ENCODE results near the gene LARP6. TPM values are rescaled to one million over a fixed set of nuclear protein-coding genes. Genes with fewer than 3 reads are reported as not detected.
A peak's percentile ranks its signal among the peaks of the same experiment; 100 is the strongest.

The LARP6 gene
- 100 to 1,000 TPM; 105 to 121 (median 115) TPM for total RNA-seq (2021; fragmentation: NEBNext Ultra II Directional; extraction: Animal tissue kit (Norgen Biotek cat#: 25700))
- long read RNA-seq, full-length matches to known transcripts = 48 of 60 reads
- long read RNA-seq, partial matches to known transcripts = 2 of 60 reads
- long read RNA-seq, other reads (novel, unspliced or antisense) = 10 of 60 reads

DNA sequence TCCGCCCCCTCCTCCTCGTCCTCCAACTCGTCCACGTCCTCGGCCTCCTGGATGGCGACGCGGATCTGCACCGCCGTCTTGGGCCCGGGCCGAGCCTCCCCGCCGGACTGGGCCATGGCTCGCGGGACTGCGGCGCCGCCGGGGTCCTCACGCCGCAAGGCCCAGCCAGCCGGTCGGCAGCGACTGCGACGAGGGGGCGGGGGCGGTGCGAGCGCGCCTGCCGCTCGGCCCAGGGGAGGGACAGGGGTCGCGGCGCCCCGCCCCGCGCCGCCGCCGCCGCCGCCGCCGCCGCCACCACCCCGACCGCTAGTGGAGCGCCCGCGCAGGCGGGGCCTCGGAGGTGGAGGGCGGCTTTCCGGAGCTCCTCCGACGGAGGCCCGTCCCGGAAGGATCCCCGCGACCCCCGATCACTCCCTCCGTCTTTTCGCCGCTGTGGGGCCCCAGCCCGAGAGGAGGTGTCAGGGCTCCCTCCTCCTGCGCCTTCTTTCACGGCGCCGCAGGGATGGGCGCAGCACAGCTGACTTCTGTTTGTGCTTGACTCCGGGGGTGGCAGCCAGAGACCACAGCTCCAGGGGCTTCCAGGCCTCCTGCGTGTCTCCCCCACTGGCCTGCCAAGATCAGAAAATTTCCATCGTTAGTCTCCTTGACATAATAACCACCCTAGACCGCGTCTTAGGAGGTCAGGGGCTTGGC lies at the start of gene LARP6:
TSS of gene LARP6 (minus strand) at position 185 of the 693 bp plus-strand sequence. CDS start at position 116, 69 bp downstream.
- Mint-ChIP-seq H3K36me3 (ENCODE audit: low read depth) (peaks cover 24% of the 10 kb centered on the region), H3K27me3 (ENCODE audit: insufficient read depth) (no peaks in the 10 kb centered on the region; the same call in 1 of the 2 replicates), H3K9me3 (no peaks in the 10 kb centered on the region), H3K4me1 (ENCODE audit: low read depth) (peaks cover 81% of the 10 kb centered on the region), H3K27ac (peak within 1 kb of the TSS; percentile 98), H3K4me3 (peak within 1 kb of the TSS; percentile 95)
- TF ChIP-seq, protein P1, sequence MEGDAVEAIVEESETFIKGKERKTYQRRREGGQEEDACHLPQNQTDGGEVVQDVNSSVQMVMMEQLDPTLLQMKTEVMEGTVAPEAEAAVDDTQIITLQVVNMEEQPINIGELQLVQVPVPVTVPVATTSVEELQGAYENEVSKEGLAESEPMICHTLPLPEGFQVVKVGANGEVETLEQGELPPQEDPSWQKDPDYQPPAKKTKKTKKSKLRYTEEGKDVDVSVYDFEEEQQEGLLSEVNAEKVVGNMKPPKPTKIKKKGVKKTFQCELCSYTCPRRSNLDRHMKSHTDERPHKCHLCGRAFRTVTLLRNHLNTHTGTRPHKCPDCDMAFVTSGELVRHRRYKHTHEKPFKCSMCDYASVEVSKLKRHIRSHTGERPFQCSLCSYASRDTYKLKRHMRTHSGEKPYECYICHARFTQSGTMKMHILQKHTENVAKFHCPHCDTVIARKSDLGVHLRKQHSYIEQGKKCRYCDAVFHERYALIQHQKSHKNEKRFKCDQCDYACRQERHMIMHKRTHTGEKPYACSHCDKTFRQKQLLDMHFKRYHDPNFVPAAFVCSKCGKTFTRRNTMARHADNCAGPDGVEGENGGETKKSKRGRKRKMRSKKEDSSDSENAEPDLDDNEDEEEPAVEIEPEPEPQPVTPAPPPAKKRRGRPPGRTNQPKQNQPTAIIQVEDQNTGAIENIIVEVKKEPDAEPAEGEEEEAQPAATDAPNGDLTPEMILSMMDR (IDR thresholded peaks at IDR 0.05) = no peak
- DNase-seq = no peak

DNA sequence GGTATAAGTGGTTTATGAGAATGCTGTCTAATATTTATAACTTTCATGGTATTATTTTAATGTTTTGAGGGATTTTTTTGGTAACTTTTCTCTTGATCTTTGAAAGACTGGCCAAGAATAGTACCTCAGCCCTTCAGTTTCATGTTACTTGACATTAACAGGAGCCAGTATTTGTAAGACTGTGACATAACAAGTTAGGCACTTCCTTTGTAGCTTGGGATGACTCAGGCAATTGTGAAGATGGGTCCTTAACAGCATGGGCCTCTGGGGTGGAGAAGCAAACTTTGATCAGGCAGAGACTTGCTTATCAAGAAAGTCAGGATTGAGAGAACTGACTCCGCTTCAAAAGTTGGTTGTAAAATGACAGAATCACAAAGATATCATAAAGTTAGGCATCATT lies 48.1 kb upstream of the LARP6 start:
- peak; percentile 79 for DNase-seq
- TF ChIP-seq, protein P1 (IDR thresholded peaks at IDR 0.05) = no peak
- peaks cover 41% of the 10 kb centered on the region for H3K36me3 Mint-ChIP-seq (ENCODE audit: low read depth)
- H3K27ac Mint-ChIP-seq = peak overlapping the region; percentile 95
- H3K4me3 Mint-ChIP-seq = peak overlapping the region; percentile 38
- peaks cover 31% of the 10 kb centered on the region for H3K4me1 Mint-ChIP-seq (ENCODE audit: low read depth)
- no peaks in the 10 kb centered on the region for H3K9me3 Mint-ChIP-seq
- no peaks in the 10 kb centered on the region for H3K27me3 Mint-ChIP-seq (ENCODE audit: insufficient read depth)

DNA sequence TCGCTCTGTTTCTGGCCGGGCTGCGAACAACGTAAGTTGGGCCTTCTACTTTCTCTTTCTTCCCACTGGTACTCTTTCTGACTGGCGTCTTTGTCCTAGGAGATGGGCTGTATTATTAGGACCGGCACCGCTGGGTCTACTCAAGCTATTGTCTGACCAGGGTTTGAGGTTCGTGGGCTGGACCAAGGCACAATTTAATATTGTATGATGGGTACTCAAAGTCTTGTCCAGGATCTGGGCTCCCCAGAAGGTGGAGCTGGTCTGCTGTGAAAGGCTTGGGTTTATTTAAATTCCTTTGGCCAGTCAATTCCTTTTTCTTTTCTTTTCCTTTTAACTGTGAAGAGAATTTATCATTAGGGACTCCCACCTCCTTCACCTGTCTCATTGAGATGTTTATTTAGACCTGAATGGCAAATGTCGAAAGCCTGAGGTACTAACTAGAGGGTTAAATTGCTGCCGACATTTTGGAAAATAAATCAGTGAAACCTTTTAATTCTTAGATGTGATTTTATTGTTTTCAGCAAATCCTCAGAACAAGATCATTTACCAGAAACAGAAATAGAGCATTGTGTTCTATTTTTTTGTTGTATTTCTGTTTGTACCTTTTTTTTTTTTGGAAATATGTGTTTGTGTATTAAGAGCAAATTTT lies 39.1 kb upstream of the LARP6 start:
- peak; percentile 67 for DNase-seq
- Mint-ChIP-seq H3K36me3 (ENCODE audit: low read depth) (no peaks in the 10 kb centered on the region), H3K4me3 (peak overlapping the region; percentile 94), H3K4me1 (ENCODE audit: low read depth) (peaks cover 25% of the 10 kb centered on the region), H3K27ac (peak overlapping the region; percentile 95), H3K9me3 (no peaks in the 10 kb centered on the region), H3K27me3 (ENCODE audit: insufficient read depth) (no peaks in the 10 kb centered on the region; the same call in 1 of the 2 replicates)
- TF ChIP-seq, protein P1 (IDR thresholded peaks at IDR 0.05) = peak; percentile 80

DNA sequence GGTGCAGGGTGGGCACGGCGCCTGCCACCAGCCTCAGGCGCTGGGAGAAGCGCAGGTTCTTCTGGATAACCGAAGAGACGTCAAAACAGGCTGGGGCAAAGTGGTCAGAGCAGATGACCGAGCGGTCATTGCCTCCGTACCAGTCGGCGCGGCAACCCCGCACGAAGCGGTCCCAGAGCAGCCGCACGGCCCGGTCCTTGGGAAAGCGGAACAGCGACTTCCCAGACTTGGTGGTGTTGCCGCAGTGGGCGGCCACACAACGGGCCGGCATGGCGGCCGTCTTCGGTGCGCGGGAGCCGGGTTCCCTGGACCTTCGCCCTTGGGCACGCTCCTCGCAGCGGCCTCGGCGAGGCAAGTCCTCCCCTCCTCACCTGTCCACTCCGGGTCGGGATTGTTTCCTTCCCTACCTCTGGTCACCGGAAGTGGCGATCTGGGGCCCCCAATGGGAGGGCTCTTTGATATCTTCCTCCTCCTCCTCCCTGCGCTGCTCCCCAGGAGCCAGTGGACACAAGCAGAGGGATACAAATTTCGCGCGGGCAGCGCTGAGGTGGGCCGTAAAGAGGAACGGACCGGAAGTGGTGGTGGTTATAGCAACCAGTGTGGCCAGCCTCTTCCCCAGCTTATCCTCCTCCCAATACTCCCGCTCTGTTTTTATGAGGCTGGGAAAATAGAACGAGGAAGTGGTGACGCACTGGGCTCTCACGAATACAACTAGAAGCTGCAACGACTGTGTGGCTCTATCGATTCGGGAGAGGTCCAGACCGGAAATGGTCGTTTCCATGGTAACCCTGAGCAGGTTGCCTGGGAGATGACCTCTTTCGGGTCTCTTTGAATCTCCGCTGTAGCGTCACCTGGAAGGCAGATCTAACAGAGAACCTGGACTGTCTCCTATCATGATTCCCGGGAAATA lies 38.3 kb upstream of the LARP6 start, which contains the start of the genes LRRC49 and THAP10:
TSS of gene LRRC49 (plus strand) at position 825 of the 910 bp plus-strand sequence. CDS start at position 894, 69 bp downstream.
TSS of gene THAP10 (minus strand) at position 432 of the 910 bp plus-strand sequence. CDS start at position 271, 161 bp downstream.
- Mint-ChIP-seq H3K27me3 (ENCODE audit: insufficient read depth) (no peaks in the 10 kb centered on the region; the same call in 1 of the 2 replicates), H3K9me3 (no peaks in the 10 kb centered on the region), H3K27ac (peak within 1 kb of the TSS; percentile 95), H3K4me1 (ENCODE audit: low read depth) (peaks cover 25% of the 10 kb centered on the region), H3K4me3 (peak within 1 kb of the TSS; percentile 94), H3K36me3 (ENCODE audit: low read depth) (no peaks in the 10 kb centered on the region)
- DNase-seq = peak; percentile 99
- TF ChIP-seq, protein P1 (IDR thresholded peaks at IDR 0.05) = 0 out of 2 replicates have a peak, but pooled peaks have one; percentile 19

DNA sequence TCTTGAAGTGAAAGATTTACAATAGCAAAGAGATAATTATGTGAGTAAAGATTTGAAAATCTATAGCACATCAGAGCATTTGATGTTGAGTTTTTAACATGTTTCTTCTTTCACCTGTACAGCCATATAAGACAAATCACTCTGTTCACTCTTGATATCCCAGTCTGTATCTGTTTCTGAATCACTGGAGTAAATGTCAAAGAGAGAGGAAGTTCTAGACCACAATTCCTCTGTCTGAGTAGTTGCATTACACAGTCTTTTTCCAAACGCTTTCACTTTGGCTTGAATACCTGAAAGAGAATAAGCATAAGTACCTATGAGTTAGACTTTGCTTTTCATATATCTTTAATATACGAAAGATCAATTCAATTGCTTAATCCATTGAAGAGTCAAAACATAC lies 28.4 kb upstream of the LARP6 start:
- no peaks in the 10 kb centered on the region for H3K36me3 Mint-ChIP-seq (ENCODE audit: low read depth)
- no peak for DNase-seq
- H3K27ac Mint-ChIP-seq = no peak overlapping the region
- H3K4me3 Mint-ChIP-seq = no peak overlapping the region
- H3K9me3 Mint-ChIP-seq = no peaks in the 10 kb centered on the region
- TF ChIP-seq, protein P1 (IDR thresholded peaks at IDR 0.05) = no peak
- peaks cover 38% of the 10 kb centered on the region for H3K4me1 Mint-ChIP-seq (ENCODE audit: low read depth)
- H3K27me3 Mint-ChIP-seq (ENCODE audit: insufficient read depth) = no peaks in the 10 kb centered on the region
